MCF 10A (cell line): Measurements from ENCODE around the gene EXOC4. TPM values are rescaled to one million over a fixed set of nuclear protein-coding genes. Genes with fewer than 3 reads are reported as not detected.

Source experiments
- BruUV-seq: library from RNA; stranded (reverse); fragments of 400-500 nt; replicated peaks from 2 replicates; lab custom pipeline; 2021; lab: Mats Ljungman, UMichigan
- CTCF ChIA-PET: fragments of 300-600 bp; sonication (Branson Sonifier 250); formaldehyde crosslinking; extraction: SDS; loops from one replicate; lab custom pipeline; 2021; ENCODE audit warnings: antibody characterized with exemption, inconsistent platforms; lab: Yijun Ruan, JAX
- POLR2A ChIA-PET: fragments of 300-600, 350-650 bp; sonication (Branson Sonifier 250); formaldehyde crosslinking; extraction: SDS; loops from one replicate; lab custom pipeline; 2020; ENCODE audit warnings: antibody characterized with exemption, inconsistent platforms; lab: Yijun Ruan, JAX
- DNase-seq: peaks from one replicate; pipeline ENCODE4 v3.0.0-alpha.2; 2018; ENCODE audit not compliant: unreplicated experiment
- H3K27ac Mint-ChIP-seq: one replicate; pipeline ENCODE4 v1.8.0; 2022; ENCODE audit warnings: mild to moderate bottlenecking, low read depth, mixed read lengths; ENCODE audit not compliant: unreplicated experiment
- H3K27me3 Mint-ChIP-seq: one replicate; pipeline ENCODE4 v1.8.0; 2022; ENCODE audit warnings: mixed read lengths; ENCODE audit not compliant: insufficient read depth, unreplicated experiment
- H3K36me3 Mint-ChIP-seq: one replicate; pipeline ENCODE4 v1.8.0; 2022; ENCODE audit warnings: mild to moderate bottlenecking, moderate library complexity, mixed read lengths; ENCODE audit not compliant: insufficient read depth, unreplicated experiment
- H3K4me1 Mint-ChIP-seq: one replicate; pipeline ENCODE4 v1.8.0; 2022; ENCODE audit warnings: mixed read lengths; ENCODE audit not compliant: insufficient read depth, unreplicated experiment
- H3K4me3 Mint-ChIP-seq: one replicate; pipeline ENCODE4 v1.8.0; 2022; ENCODE audit warnings: mild to moderate bottlenecking, moderate library complexity, mixed read lengths; ENCODE audit not compliant: unreplicated experiment
- H3K9me3 Mint-ChIP-seq: one replicate; pipeline ENCODE4 v1.8.0; 2022; ENCODE audit warnings: mixed read lengths; ENCODE audit not compliant: unreplicated experiment
- CTCF ChIP-seq: fragments of 200-600 bp; IDR thresholded peaks from one replicate; pipeline ENCODE4 v1.8.0; 2022; ENCODE audit warnings: antibody characterized with exemption, mild to moderate bottlenecking; ENCODE audit not compliant: unreplicated experiment
- intact Hi-C: fragments of 100-400 bp; cut with micrococcal nuclease; formaldehyde crosslinking; loops from 2 replicates; pipeline ENCODE4 v1.14.1; 2022
- total RNA-seq: library from RNA; stranded (reverse); gene quantifications from 2 replicates; pipeline ENCODE4 v1.2.3, GENCODE V29; 2022

Gene EXOC4
- total RNA-seq, 1 experiment from 2014 or later = 105 TPM

GRCh38 chr7:133742709-133743538, 490.0 kb downstream of the EXOC4 start:
- Mint-ChIP-seq H3K27ac (no peak overlapping the region), H3K36me3 (no peaks in the 10 kb centered on the region), H3K9me3 (no peaks in the 10 kb centered on the region), H3K4me1 (no peaks in the 10 kb centered on the region), H3K27me3 (no peaks in the 10 kb centered on the region), H3K4me3 (no peak overlapping the region)
- DNase-seq = peak; percentile 39
- TF ChIP-seq CTCF = peak; percentile 49
- BruUV-seq = no TSS peak
- intact Hi-C loops = loop anchor here (2.0 to 10.0 kb wide), 4 partner anchors 112 to 682 kb away; no protein-coding TSS in a partner anchor
- POLR2A ChIA-PET = no interaction called here
- CTCF ChIA-PET = interaction anchor here (0.5 to 2.9 kb wide), 25 partner anchors 8 to 852 kb away, joined by 3 to 11 read pairs (median 3); no protein-coding TSS in a partner anchor

- Mint-ChIP-seq H3K4me3 (no peak overlapping the region), H3K27ac (no peak overlapping the region), H3K27me3 (no peaks in the 10 kb centered on the region), H3K9me3 (no peaks in the 10 kb centered on the region), H3K36me3 (no peaks in the 10 kb centered on the region), H3K4me1 (no peaks in the 10 kb centered on the region)
- POLR2A ChIA-PET = no interaction called here
- intact Hi-C loops = loop anchor here (10.0 kb wide), 3 partner anchors 110 to 680 kb away; no protein-coding TSS in a partner anchor
- BruUV-seq = no TSS peak
- CTCF ChIA-PET = interaction anchor here (0.7 to 2.5 kb wide), 6 partner anchors 25 to 363 kb away, joined by 3 to 11 read pairs (median 4); no protein-coding TSS in a partner anchor
- no peak for DNase-seq
- no peak for TF ChIP-seq CTCF
Observed at GRCh38 chr7:133744451-133744850, 491.6 kb downstream of the EXOC4 start.

- BruUV-seq = no TSS peak
- no peak overlapping the region for H3K27ac Mint-ChIP-seq
Observed at GRCh38 chr7:133746305-133746704, 493.4 kb downstream of the EXOC4 start.

More at GRCh38 chr7:133746305-133746704, 493.4 kb downstream of the EXOC4 start:
- H3K4me3 Mint-ChIP-seq = no peak overlapping the region
- no peak for TF ChIP-seq CTCF
- POLR2A ChIA-PET = interaction anchor here (0.7 to 1.1 kb wide), 2 partner anchors 8 to 31 kb away, joined by 3 to 4 read pairs; no protein-coding TSS in a partner anchor
- intact Hi-C loops = loop anchor here (10.0 kb wide), 3 partner anchors 108 to 678 kb away; no protein-coding TSS in a partner anchor
- H3K9me3 Mint-ChIP-seq = no peaks in the 10 kb centered on the region
- no peaks in the 10 kb centered on the region for H3K4me1 Mint-ChIP-seq
- H3K27me3 Mint-ChIP-seq = no peaks in the 10 kb centered on the region
- DNase-seq = no peak
- CTCF ChIA-PET = interaction anchor here (0.6 kb wide), 1 partner anchor 587 kb away, joined by 3 read pairs; no protein-coding TSS in a partner anchor
- H3K36me3 Mint-ChIP-seq = no peaks in the 10 kb centered on the region
